ENCODE measurements around the gene DEDD. TPM values are rescaled to one million over a fixed set of nuclear protein-coding genes. Genes with fewer than 3 reads are reported as not detected.
A peak's percentile ranks its signal among the peaks of the same experiment; 100 is the strongest.

DEDD gene
- total and polyA plus RNA-seq, 2 donors (not counting 1 experiment from before 2014, with no cell fraction given), result 21.6 to 40.3 TPM

DNA sequence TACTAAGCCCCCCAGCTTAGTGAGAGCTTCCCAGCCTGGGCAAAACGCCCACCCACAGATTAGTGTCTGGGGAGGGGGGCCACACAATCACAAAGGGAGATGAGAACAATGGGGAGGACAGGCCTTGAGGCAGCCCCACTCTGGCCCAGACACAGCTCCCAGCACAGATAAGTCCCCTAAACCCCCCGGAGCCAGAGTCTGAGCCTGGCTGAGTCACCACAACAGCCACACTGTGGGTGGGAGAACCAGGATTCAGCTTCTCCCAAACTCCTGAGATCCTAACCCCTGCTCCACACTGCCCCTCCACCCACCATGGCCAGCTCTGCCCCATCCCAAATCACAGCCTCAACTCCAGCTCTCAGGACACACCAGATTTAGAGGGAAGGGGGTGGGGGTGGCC lies 47.3 kb downstream of the DEDD start:
- H3K9me3 ChIP-seq (ENCODE audit: control insufficient read depth, insufficient read depth, low read depth, low read length), result no peaks in the 10 kb centered on the region
- no peak overlapping the region for H3K4me3 ChIP-seq (replicated peaks in 1 of 4; ENCODE audit: control extremely low read depth in 1 of 4, insufficient read depth in 1 of 4, low read depth in 3 of 4, low read length in 4 of 4)
- no peak overlapping the region for H3K27ac ChIP-seq (ENCODE audit: insufficient read depth, low read length)
- no peak overlapping the region for H3K9ac ChIP-seq (ENCODE audit: insufficient read depth, low read length)
- H3K27me3 ChIP-seq (ENCODE audit: control insufficient read depth, insufficient read depth, low read length), result no peaks in the 10 kb centered on the region
- no peak overlapping the region for H2AFZ ChIP-seq (ENCODE audit: low read length)
- H3K36me3 ChIP-seq (ENCODE audit: control insufficient read depth, insufficient read depth, low read length), result no peaks in the 10 kb centered on the region
- H4K20me1 ChIP-seq (ENCODE audit: control insufficient read depth, extremely low read depth, insufficient read depth, low read length), result no peaks in the 10 kb centered on the region
- DNase-seq (ENCODE audit: low read depth in 2 of 2), result peak in 1 of 2 donors; percentile 43
- no peak for TF ChIP-seq EZH2 (IDR thresholded peaks at IDR 0.05; ENCODE audit: low read length, missing control alignments)
- TF ChIP-seq, protein P1, sequence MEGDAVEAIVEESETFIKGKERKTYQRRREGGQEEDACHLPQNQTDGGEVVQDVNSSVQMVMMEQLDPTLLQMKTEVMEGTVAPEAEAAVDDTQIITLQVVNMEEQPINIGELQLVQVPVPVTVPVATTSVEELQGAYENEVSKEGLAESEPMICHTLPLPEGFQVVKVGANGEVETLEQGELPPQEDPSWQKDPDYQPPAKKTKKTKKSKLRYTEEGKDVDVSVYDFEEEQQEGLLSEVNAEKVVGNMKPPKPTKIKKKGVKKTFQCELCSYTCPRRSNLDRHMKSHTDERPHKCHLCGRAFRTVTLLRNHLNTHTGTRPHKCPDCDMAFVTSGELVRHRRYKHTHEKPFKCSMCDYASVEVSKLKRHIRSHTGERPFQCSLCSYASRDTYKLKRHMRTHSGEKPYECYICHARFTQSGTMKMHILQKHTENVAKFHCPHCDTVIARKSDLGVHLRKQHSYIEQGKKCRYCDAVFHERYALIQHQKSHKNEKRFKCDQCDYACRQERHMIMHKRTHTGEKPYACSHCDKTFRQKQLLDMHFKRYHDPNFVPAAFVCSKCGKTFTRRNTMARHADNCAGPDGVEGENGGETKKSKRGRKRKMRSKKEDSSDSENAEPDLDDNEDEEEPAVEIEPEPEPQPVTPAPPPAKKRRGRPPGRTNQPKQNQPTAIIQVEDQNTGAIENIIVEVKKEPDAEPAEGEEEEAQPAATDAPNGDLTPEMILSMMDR (conservative IDR thresholded peaks at IDR 0.05 in 1 of 2, IDR thresholded peaks at IDR 0.05 in 1 of 2; ENCODE audit: low read depth in 1 of 2, low read length in 2 of 2), result no peak
- H3K4me1 ChIP-seq (ENCODE audit: control insufficient read depth, extremely low read depth, insufficient read depth, low read length), result peaks cover 21% of the 10 kb centered on the region
- H3K79me2 ChIP-seq (ENCODE audit: control insufficient read depth, insufficient read depth, low read length), result no peaks in the 10 kb centered on the region
- H3K4me2 ChIP-seq (ENCODE audit: extremely low read depth, insufficient read depth, low read length), result no peak overlapping the region

DNA sequence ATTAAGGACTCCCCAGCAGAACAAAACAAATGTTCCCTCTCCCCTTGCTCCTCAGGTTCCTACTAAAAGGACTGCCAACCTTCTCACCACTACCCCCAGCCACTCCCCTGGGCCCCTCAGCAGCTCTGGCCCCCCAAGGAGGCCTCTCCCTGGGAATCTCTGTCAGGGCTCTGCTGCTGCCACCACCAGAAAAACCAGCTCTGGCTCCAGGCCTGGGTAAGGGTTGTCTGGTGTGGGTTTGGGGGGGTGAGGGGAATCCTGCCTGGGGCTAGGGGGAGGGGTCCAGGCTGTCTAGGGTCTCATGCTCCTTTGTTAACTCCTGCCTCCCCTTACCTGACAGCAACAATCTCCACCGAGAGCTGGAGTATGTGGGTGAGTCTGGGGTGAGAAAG lies 47.9 kb downstream of the DEDD start:
- DNase-seq (ENCODE audit: low read depth in 2 of 2), result no peak
- Histone ChIP-seq H3K4me1 (ENCODE audit: control insufficient read depth, extremely low read depth, insufficient read depth, low read length) (peaks cover 21% of the 10 kb centered on the region), H3K4me2 (ENCODE audit: extremely low read depth, insufficient read depth, low read length) (no peak overlapping the region), H3K4me3 (replicated peaks in 1 of 4; ENCODE audit: control extremely low read depth in 1 of 4, insufficient read depth in 1 of 4, low read depth in 3 of 4, low read length in 4 of 4) (no peak overlapping the region), H3K27me3 (ENCODE audit: control insufficient read depth, insufficient read depth, low read length) (no peaks in the 10 kb centered on the region), H2AFZ (ENCODE audit: low read length) (no peak overlapping the region), H3K9ac (ENCODE audit: insufficient read depth, low read length) (no peak overlapping the region), H3K27ac (ENCODE audit: insufficient read depth, low read length) (no peak overlapping the region), H3K79me2 (ENCODE audit: control insufficient read depth, insufficient read depth, low read length) (no peaks in the 10 kb centered on the region), H3K36me3 (ENCODE audit: control insufficient read depth, insufficient read depth, low read length) (no peaks in the 10 kb centered on the region), H4K20me1 (ENCODE audit: control insufficient read depth, extremely low read depth, insufficient read depth, low read length) (no peaks in the 10 kb centered on the region), H3K9me3 (ENCODE audit: control insufficient read depth, insufficient read depth, low read depth, low read length) (no peaks in the 10 kb centered on the region)
- TF ChIP-seq, protein P1 (conservative IDR thresholded peaks at IDR 0.05 in 1 of 2, IDR thresholded peaks at IDR 0.05 in 1 of 2; ENCODE audit: low read depth in 1 of 2, low read length in 2 of 2), result no peak
- TF ChIP-seq EZH2 (IDR thresholded peaks at IDR 0.05; ENCODE audit: low read length, missing control alignments), result no peak

DNA sequence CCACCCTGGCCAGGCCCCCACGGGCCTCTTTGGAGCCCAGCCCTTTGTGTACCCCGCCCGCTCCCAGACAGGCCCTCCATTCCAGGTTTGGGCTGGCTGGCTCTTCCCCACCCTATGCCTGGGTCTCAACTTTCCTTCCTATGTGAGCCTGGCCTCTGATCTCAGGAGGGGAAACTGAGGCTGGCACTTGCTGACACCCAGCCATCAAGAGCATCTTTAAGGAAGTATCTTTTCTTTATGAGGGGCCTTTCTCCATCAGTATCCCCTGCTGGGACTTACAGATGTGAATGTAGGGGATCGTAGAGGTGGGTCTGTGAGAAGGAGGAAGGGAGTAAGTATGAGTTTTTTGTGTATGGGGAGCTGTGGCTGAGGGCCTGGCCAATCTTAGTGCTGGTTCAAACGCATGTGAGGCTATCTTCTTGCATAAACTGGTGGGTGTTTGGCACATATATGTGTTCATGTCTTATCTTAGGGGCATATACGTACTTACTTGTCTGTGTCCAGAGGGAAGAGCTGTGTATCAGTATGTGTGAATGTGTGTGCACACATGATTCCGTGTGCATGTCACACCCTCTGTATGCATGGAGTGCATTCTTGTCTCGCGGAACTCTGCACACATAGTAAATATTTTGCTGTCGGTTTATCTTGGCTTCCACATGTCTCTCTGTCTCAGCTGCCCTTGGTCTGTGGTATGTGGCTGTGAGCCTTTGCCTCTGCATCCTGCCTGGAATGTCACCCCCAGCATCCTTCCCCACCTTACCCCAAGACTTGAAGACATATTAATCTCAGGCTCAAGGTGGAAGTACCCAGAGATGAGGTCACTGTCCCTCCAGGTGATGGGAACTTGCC lies 48.5 kb downstream of the DEDD start:
- peaks cover 21% of the 10 kb centered on the region for H3K4me1 ChIP-seq (ENCODE audit: control insufficient read depth, extremely low read depth, insufficient read depth, low read length)
- no peaks in the 10 kb centered on the region for H3K79me2 ChIP-seq (ENCODE audit: control insufficient read depth, insufficient read depth, low read length)
- H3K4me2 ChIP-seq (ENCODE audit: extremely low read depth, insufficient read depth, low read length), result no peak overlapping the region
- H3K27me3 ChIP-seq (ENCODE audit: control insufficient read depth, insufficient read depth, low read length), result no peaks in the 10 kb centered on the region
- H3K9ac ChIP-seq (ENCODE audit: insufficient read depth, low read length), result peak overlapping the region; percentile 44
- H3K27ac ChIP-seq (ENCODE audit: insufficient read depth, low read length), result peak overlapping the region; percentile 67
- no peaks in the 10 kb centered on the region for H3K9me3 ChIP-seq (ENCODE audit: control insufficient read depth, insufficient read depth, low read depth, low read length)
- peak overlapping the region; percentile 16 for H2AFZ ChIP-seq (ENCODE audit: low read length)
- no peaks in the 10 kb centered on the region for H3K36me3 ChIP-seq (ENCODE audit: control insufficient read depth, insufficient read depth, low read length)
- H3K4me3 ChIP-seq (replicated peaks in 1 of 4; ENCODE audit: control extremely low read depth in 1 of 4, insufficient read depth in 1 of 4, low read depth in 3 of 4, low read length in 4 of 4), result no peak overlapping the region
- no peak for TF ChIP-seq EZH2 (IDR thresholded peaks at IDR 0.05; ENCODE audit: low read length, missing control alignments)
- TF ChIP-seq, protein P1 (conservative IDR thresholded peaks at IDR 0.05 in 1 of 2, IDR thresholded peaks at IDR 0.05 in 1 of 2; ENCODE audit: low read depth in 1 of 2, low read length in 2 of 2), result no peak
- DNase-seq (ENCODE audit: low read depth in 2 of 2), result peak; percentile 19 to 59
- H4K20me1 ChIP-seq (ENCODE audit: control insufficient read depth, extremely low read depth, insufficient read depth, low read length), result no peaks in the 10 kb centered on the region
